Stimulated activated CD8-positive, alpha-beta memory T cell treated with anti-CD3 and anti-CD28 coated beads, Interleukin-2, amount 100 ng/mL, for 48 hours (primary cell): ENCODE results near the gene SLC7A14.

Experiments
- DNase-seq, 2 donors: peaks; one replicate each; pipeline ENCODE4 v3.0.0-alpha.2; 2020; ENCODE audit warnings: low read depth in 2 of 2

Gene SLC7A14

DNA sequence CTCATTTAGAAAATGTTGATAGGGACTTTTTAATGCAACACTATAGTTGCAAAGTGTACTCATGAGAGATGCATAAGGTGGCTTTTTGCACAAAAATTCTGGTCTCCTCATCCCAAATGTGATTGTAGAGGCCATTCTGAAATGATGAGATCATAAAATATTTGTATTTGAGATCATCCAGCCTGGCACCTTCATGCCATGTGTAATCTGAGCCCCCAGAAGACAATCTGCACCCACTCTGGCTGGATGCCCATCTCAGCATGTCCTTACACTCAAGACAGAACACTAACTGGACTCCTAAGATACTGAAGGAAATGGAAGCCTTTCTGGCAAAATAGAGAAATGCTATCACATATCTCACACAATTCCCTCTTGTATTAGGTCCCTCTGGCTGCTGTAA lies 49.2 kb downstream of the SLC7A14 start:
- no peak for DNase-seq

DNA sequence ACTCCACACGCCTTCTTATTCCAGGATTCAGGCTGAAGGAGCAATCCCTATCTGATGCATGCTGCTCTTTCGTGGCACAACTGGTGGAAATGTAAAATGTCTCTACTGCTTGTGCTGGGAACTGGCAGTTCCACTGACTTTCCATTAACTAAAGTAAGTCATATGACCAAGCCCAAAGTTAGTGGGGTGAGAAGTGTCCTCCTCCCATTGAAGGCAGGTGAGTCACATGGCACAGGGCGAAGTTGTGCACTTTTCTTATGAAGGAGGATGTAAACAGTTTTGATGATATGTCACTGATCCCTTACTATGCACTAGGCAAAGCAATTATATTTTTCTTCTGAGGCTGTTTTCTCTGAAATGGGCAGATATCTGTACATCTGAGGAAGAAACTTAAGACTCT lies 51.6 kb downstream of the SLC7A14 start:
- DNase-seq = no peak

DNA sequence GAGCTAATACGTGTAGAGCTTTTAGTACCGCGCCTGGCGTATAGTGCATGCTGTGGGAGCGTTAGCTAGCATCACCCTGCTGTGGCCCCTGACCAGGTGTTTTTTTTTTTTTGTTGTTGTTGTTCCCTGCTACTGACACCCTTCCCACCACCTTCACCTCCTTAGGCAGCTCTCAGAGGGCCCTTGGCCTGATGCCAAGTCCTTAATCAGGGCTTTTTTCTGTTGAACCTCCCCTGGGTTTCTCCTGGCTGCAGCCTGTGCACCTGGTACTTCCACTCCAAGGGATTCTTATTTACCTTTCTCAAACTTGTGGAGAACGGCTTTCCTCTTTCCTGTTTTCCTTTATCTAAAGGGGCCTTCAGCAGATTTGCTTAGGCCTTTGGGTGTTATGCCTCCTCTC lies 53.3 kb downstream of the SLC7A14 start:
- DNase-seq = no peak

- no peak for DNase-seq
These were observed 54.1 kb downstream of the SLC7A14 start for GRCh38 chr3:170531657-170532335.

DNA sequence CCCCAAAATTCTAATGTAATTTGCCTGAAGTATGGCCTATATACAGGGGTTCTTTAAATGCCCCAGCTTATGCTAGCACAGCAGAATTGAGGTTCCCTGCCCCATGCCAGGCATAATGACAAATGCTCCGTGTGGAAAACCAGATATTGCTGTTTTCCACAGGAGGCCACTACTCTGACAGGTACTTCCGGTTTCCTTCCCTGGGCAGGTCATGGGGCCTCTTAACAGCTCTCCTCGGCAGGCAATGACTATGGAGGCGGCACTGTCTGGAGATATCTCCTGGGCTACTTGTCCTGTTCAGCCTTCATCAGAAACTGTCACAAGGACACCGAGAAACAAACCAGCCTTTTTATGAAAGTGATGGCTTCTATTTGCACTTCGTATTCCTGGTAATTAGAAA lies 54.8 kb downstream of the SLC7A14 start:
- no peak for DNase-seq

GRCh38 chr3:170529912-170530311 lies 56.0 kb downstream of the SLC7A14 start:
- no peak for DNase-seq

GRCh38 chr3:170529346-170529745 lies 56.5 kb downstream of the SLC7A14 start:
- DNase-seq = no peak

DNA sequence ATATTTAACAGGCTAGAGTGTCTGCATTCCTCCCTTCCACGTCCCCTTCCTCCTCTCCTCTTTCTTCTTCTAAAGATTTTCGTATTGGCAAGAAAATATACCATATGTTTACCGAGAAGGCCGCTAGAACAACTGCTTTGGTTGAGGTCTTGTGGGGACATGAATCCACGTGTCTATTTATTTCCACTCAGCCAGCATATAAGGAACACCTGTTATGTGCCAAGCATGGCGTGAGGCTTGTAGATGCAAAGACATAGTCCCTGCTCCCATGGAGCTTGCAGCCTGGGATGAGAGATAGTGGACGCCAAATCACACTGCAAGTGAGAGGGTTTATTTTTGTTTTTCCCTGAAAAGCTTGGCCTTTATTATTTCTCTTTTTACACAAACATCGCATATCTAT lies 57.1 kb downstream of the SLC7A14 start:
- no peak for DNase-seq

- DNase-seq = no peak
These were observed 61.8 kb downstream of the SLC7A14 start for GRCh38 chr3:170524073-170524472.

GRCh38 chr3:170523248-170523647 lies 62.6 kb downstream of the SLC7A14 start:
- no peak for DNase-seq

- no peak for DNase-seq
These were observed 63.7 kb downstream of the SLC7A14 start for GRCh38 chr3:170522201-170522600.

- DNase-seq = no peak
These were observed 64.9 kb downstream of the SLC7A14 start for GRCh38 chr3:170520996-170521395.

DNA sequence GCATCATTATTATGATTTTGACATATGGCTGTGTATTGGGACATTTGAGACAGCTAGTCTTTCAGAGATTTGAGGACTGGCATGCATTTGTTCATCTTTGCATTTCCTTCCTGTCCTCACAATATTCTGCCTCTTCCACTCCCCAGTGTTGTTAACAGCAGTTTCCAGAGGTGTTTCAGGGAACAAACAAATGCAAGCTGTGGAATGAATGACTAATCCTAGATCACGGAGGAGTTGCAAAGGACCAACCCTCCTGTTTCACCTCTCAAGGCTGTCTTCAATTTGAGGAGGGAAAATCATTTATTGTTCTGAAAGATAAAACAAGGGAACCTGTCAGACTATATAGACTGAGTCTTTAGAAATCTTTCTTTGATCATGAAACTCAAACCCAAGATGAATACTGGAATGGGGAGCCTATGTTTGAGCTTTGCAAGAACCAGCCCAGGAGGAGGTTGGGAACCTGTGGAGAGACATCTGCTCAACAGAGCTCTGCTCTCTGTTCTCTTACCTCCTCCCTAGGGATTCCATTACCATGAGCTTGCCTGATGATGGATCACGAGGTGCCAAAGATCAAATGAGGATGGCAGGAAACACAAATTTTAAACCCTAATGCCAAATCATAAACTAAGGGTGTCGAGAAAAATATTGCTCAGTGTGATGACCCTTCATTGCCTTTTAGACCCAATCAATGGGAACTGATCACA lies 68.5 kb downstream of the SLC7A14 start:
- DNase-seq = no peak

- DNase-seq = no peak
These were observed 72.2 kb downstream of the SLC7A14 start for GRCh38 chr3:170513642-170514041.

- no peak for DNase-seq
These were observed 74.5 kb downstream of the SLC7A14 start for GRCh38 chr3:170511371-170511770.

DNA sequence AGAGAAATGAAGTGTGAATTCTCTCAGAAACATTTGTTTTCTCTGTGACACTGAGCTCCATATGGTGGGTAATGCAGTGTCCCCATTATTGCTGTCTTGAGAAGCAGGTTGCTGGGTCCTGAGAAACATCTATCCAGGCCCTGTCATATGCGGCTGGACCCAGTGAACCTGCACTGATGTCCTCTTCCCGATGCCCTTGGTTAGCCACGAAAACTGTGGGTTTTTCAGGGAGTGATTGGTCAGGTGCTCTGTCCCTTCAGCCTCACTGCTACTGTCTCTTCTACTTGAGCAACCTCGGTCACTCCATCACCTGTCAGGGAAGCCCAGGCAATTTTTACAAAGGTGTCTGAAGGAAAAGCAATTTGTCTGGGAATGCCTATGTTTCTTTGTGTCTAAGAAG lies 77.0 kb downstream of the SLC7A14 start:
- no peak for DNase-seq

DNA sequence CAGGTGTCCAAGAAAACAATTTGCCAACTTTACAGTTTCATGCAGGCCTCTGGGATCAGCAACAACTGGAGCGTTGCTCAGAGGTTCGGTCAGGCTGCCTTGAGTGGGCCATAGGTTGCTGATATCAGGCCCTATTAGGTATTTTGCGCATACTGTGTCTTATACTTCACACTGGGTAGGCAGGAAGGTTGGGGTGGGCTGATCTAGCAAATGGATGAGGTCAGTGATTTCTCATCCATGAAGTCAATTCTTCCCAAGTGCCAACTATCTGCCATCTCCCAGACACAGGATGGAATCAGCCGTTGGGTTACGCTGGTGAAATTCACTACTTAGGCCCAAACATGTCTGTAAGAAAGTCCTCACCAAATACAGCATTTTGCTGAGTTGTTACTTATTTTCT lies 77.6 kb downstream of the SLC7A14 start:
- DNase-seq = no peak

DNA sequence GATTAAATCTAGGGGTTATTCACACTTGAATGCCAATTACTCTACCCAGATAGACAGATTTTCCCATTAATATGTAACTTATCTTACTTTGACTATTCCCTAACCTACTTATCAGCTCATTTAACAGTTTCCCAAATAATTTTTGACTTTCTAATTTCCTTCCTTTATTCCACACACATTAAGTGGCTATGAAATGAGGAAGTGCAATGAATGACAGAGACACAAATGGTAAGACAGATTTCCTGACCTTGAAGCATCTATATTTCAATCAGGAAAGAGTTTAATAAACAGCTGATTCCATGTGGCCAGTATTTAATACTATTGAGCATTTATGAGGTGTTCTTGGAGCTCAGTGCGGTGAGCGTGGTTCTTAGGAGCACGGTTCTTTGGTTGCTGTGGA lies 78.8 kb downstream of the SLC7A14 start:
- DNase-seq = no peak

GRCh38 chr3:170506556-170506955 lies 79.3 kb downstream of the SLC7A14 start:
- DNase-seq = no peak

DNA sequence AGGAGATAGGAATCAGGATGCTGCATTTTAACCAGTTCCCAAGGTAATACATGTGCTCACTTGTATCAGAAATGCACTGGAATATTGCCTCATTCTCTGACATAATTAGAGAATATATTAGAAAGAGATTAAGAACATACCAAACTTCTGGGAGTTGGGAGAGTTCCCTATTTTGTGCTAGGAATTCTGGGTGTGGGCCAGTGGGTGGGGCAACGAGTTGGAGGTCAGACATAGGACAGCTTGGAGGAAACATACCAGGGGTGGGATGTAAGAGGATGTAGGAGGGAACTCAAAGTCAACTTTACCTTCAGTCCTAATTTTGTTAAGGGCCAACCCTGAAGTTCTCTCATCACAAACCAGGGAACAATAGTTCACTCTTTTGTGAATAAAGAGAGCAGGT lies 83.6 kb downstream of the SLC7A14 start:
- no peak for DNase-seq

DNA sequence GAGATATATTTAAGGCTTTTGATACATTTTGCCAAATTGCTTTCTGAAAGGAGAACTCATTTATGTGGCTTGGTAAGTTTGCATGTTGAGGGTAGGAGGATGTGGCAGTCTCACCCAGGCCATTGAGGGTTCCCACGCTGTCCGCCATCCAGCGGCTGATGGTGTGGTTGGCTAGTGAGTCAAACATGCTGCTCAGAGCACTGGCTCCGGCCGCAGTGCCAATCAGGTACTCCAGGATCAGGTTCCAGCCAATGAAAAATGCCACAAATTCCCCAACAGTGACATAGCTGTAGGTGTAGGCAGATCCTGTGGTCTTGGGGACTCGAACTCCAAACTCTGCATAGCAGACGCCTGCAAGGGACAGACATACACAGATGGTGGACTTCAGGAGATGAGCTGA lies 84.9 kb downstream of the SLC7A14 start:
- DNase-seq = no peak

DNA sequence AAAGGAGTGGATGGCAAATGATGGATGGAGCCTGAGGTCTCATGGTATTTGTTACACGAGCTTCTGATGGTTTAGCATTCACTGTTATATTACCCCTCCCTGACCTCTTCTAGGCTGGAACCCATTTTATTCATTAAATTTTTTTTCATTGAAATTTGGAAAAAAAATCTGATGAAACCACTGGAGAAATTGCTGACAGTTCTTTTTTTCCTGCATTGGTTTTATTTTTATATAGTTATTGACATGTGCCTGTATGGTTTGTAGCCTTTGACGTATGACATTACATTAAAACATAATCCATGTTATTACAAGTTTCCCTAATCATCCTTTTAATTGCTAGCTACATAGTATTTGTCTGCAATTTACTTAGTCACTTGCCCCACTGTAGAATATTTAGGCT lies 85.4 kb downstream of the SLC7A14 start:
- no peak for DNase-seq

DNA sequence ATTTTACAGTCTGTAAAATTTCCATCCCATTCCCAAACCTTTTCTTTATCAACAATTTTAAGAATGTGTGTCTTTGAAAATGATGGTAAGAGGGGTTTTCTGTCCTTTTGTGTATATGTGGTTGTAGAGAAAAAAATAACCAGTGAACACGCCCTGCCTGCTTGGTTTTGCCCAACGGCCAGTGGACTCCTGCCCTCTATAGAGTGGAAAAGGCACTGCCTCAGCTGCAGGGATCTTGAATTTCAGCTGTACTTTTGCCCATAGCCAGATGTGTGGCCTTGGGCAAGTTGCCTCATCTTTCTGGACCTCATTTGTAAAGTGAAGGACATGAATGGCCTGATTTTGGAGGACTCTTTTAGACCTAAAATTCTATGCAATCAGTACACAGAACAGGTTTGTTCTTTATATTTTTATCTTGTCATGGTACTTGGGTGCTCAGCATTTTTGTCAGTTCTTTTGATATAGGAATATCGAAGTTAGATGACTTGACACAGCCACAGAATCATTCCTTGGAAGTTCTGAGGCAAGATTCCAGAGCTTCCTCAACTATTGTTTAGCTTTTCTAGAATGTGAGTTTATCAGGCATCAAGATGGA lies 86.2 kb downstream of the SLC7A14 start:
- no peak for DNase-seq
